Breast epithelium (tissue), 4 donors: ENCODE data around the gene LMX1B. TPM values are rescaled to one million over a fixed set of nuclear protein-coding genes. Genes with fewer than 3 reads are reported as not detected.

Source experiments
- DNase-seq, 2 donors: peaks; one replicate each; pipeline ENCODE4 v3.0.0-alpha.2; 2019; ENCODE audit warnings: low spot score in 2 of 2
- H3K27ac ChIP-seq, 2 donors: fragments of 200-600 bp; sonication (generic) in 1 of 2; one replicate each; pipeline ENCODE4 v1.5.1; 2016 to 2019; ENCODE audit warnings: mild to moderate bottlenecking in 1 of 2
- H3K27me3 ChIP-seq, 2 donors: fragments of 200-600 bp; sonication (generic) in 1 of 2; one replicate each; pipeline versions ENCODE4 v1.5.1 to v1.6.0; 2017 to 2019; ENCODE audit warnings: control low read depth in 1 of 2, mild to moderate bottlenecking in 1 of 2
- H3K36me3 ChIP-seq: fragments of 200-600 bp; one replicate; pipeline ENCODE4 v1.5.1; 2019
- H3K4me1 ChIP-seq, 2 donors: fragments of 200-600 bp; sonication (generic); one replicate each; pipeline ENCODE4 v1.5.1; 2016 to 2019; ENCODE audit warnings: control low read depth in 1 of 2
- H3K4me3 ChIP-seq, 3 donors: fragments of 200-600 bp; sonication (generic); 1 replicate in 2 of 3; 2 replicates in 1 of 3; pipeline ENCODE4 v1.5.1; 2016 to 2019; ENCODE audit warnings: mild to moderate bottlenecking in 3 of 3, moderate library complexity in 2 of 3
- H3K9me3 ChIP-seq, 2 donors: fragments of 200-600 bp; sonication (generic) in 1 of 2; one replicate each; pipeline ENCODE4 v1.5.1; 2016 to 2019; ENCODE audit warnings: control low read depth in 1 of 2
- CTCF ChIP-seq, 3 donors: fragments of 450-650 bp; IDR thresholded peaks; one replicate each; pipeline ENCODE4 v1.5.1; 2016 to 2017; ENCODE audit warnings: antibody characterized with exemption in 3 of 3, mild to moderate bottlenecking in 3 of 3, moderate library complexity in 3 of 3
- POLR2A ChIP-seq: fragments of 450-650 bp; IDR thresholded peaks from one replicate; pipeline ENCODE4 v1.6.1; 2016; ENCODE audit warnings: antibody characterized with exemption, mild to moderate bottlenecking, moderate library complexity
- POLR2AphosphoS5 ChIP-seq, 3 donors: sonication (generic); formaldehyde crosslinking; IDR thresholded peaks; one replicate each; pipeline ENCODE4 v1.6.1; 2017; ENCODE audit warnings: antibody characterized with exemption in 3 of 3
- intact Hi-C: fragments of 100-400 bp; cut with DNase I; formaldehyde crosslinking; loops from one replicate; pipeline ENCODE4 v1.15.1; 2023; ENCODE audit warnings: low total_unique reads
- total RNA-seq, 3 donors: library from RNA; depleted of rRNA; stranded (reverse); fragments of >200 nt; gene quantifications; one replicate each; pipeline ENCODE4 v1.1.0, GENCODE V29; 2016

The LMX1B gene
- total RNA-seq, 3 donors from 2014 or later = 0.16 to 20.3 (median 9.2) TPM

GRCh38 chr9:126589349-126589748 is 24.4 kb upstream of the LMX1B start:
- no peaks in the 10 kb centered on the region for H3K27me3 ChIP-seq
- no peaks in the 10 kb centered on the region for H3K4me1 ChIP-seq
- H3K4me3 ChIP-seq = no peak overlapping the region
- no peak for TF ChIP-seq CTCF (IDR thresholded peaks at IDR 0.05)
- TF ChIP-seq POLR2AphosphoS5 (IDR thresholded peaks at IDR 0.05) = no peak
- no peak for TF ChIP-seq POLR2A
- no peak for DNase-seq
- H3K27ac ChIP-seq = no peak overlapping the region
- H3K36me3 ChIP-seq = no peaks in the 10 kb centered on the region
- H3K9me3 ChIP-seq = no peaks in the 10 kb centered on the region
- intact Hi-C loops = loop anchor here (5.0 kb wide), 1 partner anchor 1188 kb away; the partner anchor contains the start of gene SH2D3C

GRCh38 chr9:126591083-126591482 is 22.6 kb upstream of the LMX1B start:
- TF ChIP-seq POLR2A (no peak), CTCF (IDR thresholded peaks at IDR 0.05) (no peak), POLR2AphosphoS5 (IDR thresholded peaks at IDR 0.05) (no peak)
- intact Hi-C loops = no loop called here
- Histone ChIP-seq H3K4me1 (no peaks in the 10 kb centered on the region), H3K4me3 (no peak overlapping the region), H3K36me3 (no peaks in the 10 kb centered on the region), H3K27ac (no peak overlapping the region), H3K9me3 (no peaks in the 10 kb centered on the region), H3K27me3 (no peaks in the 10 kb centered on the region)
- DNase-seq = no peak

- intact Hi-C loops = no loop called here
- no peak for DNase-seq
- H3K27me3 ChIP-seq = no peaks in the 10 kb centered on the region
Observed at GRCh38 chr9:126591922-126592321, 21.8 kb upstream of the LMX1B start.

GRCh38 chr9:126592461-126592860 is 21.3 kb upstream of the LMX1B start:
- DNase-seq = no peak
- Histone ChIP-seq H3K9me3 (no peaks in the 10 kb centered on the region), H3K27me3 (no peaks in the 10 kb centered on the region), H3K4me3 (no peak overlapping the region), H3K27ac (no peak overlapping the region), H3K4me1 (no peaks in the 10 kb centered on the region), H3K36me3 (no peaks in the 10 kb centered on the region)
- intact Hi-C loops = no loop called here
- TF ChIP-seq POLR2A (no peak), POLR2AphosphoS5 (IDR thresholded peaks at IDR 0.05) (no peak), CTCF (IDR thresholded peaks at IDR 0.05) (no peak)

More at GRCh38 chr9:126591922-126592321, 21.8 kb upstream of the LMX1B start:
- TF ChIP-seq CTCF (IDR thresholded peaks at IDR 0.05) = no peak
- no peak for TF ChIP-seq POLR2AphosphoS5 (IDR thresholded peaks at IDR 0.05)
- Histone ChIP-seq H3K27ac (no peak overlapping the region), H3K36me3 (no peaks in the 10 kb centered on the region), H3K9me3 (no peaks in the 10 kb centered on the region), H3K4me3 (no peak overlapping the region), H3K4me1 (no peaks in the 10 kb centered on the region)

- Histone ChIP-seq H3K27me3 (no peaks in the 10 kb centered on the region), H3K27ac (no peak overlapping the region), H3K9me3 (no peaks in the 10 kb centered on the region), H3K36me3 (no peaks in the 10 kb centered on the region), H3K4me1 (no peaks in the 10 kb centered on the region), H3K4me3 (no peak overlapping the region)
- TF ChIP-seq POLR2A (no peak), POLR2AphosphoS5 (IDR thresholded peaks at IDR 0.05) (no peak), CTCF (IDR thresholded peaks at IDR 0.05) (no peak)
- no peak for DNase-seq
- intact Hi-C loops = no loop called here
Observed at GRCh38 chr9:126595982-126596381, 17.7 kb upstream of the LMX1B start.
